ENCODE measurements around the gene SGK1.

DNA sequence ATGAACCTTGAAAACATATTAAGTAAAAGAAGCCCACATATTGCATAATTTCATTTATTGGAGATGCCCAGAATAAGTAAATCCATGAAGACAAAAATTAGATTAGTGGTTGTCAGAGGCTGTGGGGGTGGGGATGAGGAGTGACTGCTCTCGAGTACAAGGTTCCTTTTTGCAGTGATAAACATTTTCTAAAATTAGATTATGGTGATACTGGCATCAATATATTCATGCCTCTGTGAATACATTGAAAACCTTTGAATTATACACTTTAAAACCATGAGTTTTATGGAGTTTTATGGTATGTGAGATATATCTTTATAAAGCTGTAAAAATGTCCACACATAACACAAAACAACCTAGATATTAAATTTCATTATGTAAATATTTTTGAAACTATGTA lies 189.8 kb downstream of the SGK1 start:
- TF ChIP-seq EP300 (IDR thresholded peaks at IDR 0.05) (no peak), POLR2A (IDR thresholded peaks at IDR 0.05) (no peak), POLR2AphosphoS5 (IDR thresholded peaks at IDR 0.05) (no peak)
- TF ChIP-seq, protein P1, sequence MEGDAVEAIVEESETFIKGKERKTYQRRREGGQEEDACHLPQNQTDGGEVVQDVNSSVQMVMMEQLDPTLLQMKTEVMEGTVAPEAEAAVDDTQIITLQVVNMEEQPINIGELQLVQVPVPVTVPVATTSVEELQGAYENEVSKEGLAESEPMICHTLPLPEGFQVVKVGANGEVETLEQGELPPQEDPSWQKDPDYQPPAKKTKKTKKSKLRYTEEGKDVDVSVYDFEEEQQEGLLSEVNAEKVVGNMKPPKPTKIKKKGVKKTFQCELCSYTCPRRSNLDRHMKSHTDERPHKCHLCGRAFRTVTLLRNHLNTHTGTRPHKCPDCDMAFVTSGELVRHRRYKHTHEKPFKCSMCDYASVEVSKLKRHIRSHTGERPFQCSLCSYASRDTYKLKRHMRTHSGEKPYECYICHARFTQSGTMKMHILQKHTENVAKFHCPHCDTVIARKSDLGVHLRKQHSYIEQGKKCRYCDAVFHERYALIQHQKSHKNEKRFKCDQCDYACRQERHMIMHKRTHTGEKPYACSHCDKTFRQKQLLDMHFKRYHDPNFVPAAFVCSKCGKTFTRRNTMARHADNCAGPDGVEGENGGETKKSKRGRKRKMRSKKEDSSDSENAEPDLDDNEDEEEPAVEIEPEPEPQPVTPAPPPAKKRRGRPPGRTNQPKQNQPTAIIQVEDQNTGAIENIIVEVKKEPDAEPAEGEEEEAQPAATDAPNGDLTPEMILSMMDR (IDR thresholded peaks at IDR 0.05), result no peak

Data from sigmoid colon (tissue), 4 donors.